A673 (cell line): ENCODE data around the gene SOCS2.

Source experiments
- CTCF ChIP-seq: fragments of 300-800, 200-600 bp; sonication (generic); conservative IDR thresholded peaks from 2 replicates; pipeline ENCODE4 v1.5.1; 2017; ENCODE audit warnings: low read depth, mild to moderate bottlenecking, antibody characterized with exemption, low read length, moderate library complexity, mixed read lengths
- EZH2 ChIP-seq: fragments of 200-600 bp; sonication (generic); IDR thresholded peaks from 2 replicates; pipeline ENCODE4 v1.6.1; 2017; ENCODE audit warnings: borderline replicate concordance, low read depth, mild to moderate bottlenecking, mixed read lengths, antibody characterized with exemption, low read length; ENCODE audit not compliant: poor library complexity, severe bottlenecking

- TF ChIP-seq CTCF (no peak), EZH2 (no peak)
Measured at GRCh38 chr12:93541578-93542225, 30.8 kb upstream of the SOCS2 start.
